H1 (cell line): ENCODE results near the gene CNTN6.

Source experiments
- ATF3 ChIP-seq: IDR thresholded peaks from 2 replicates; pipeline ENCODE4 v1.6.1; 2011; ENCODE audit warnings: low read depth, mild to moderate bottlenecking, low read length; ENCODE audit not compliant: insufficient read depth
- ZNF274 ChIP-seq: IDR thresholded peaks from 2 replicates; pipeline ENCODE4 v1.7.0; 2012; ENCODE audit warnings: low read length, borderline replicate concordance; ENCODE audit errors: extremely low read depth

GRCh38 chr3:1404270-1404962 lies 311.6 kb downstream of the CNTN6 start:
- no peak for TF ChIP-seq ATF3
- TF ChIP-seq ZNF274 = no peak
